Calu3 (cell line): ENCODE data around the gene SOS2. TPM values are rescaled to one million over a fixed set of nuclear protein-coding genes. Genes with fewer than 3 reads are reported as not detected.

Experiments
- BruUV-seq: library from RNA; stranded (reverse); fragments of 400-500 nt; replicated peaks from 2 replicates; lab custom pipeline; 2021; lab: Mats Ljungman, UMichigan
- CTCF ChIA-PET: fragments of 300-600 bp; sonication (Branson Sonifier 250); formaldehyde crosslinking; loops from one replicate; lab custom pipeline; 2022; ENCODE audit warnings: antibody characterized with exemption; lab: Charles Lee
- DNase-seq: peaks from one replicate; pipeline ENCODE4 v3.0.0; 2022
- H3K27ac Mint-ChIP-seq: one replicate; pipeline ENCODE4 v1.8.0; 2022; ENCODE audit warnings: mixed read lengths; ENCODE audit not compliant: unreplicated experiment
- H3K27me3 Mint-ChIP-seq: one replicate; pipeline ENCODE4 v1.8.0; 2022; ENCODE audit warnings: mixed read lengths; ENCODE audit not compliant: unreplicated experiment
- H3K36me3 Mint-ChIP-seq: one replicate; pipeline ENCODE4 v1.8.0; 2022; ENCODE audit warnings: mild to moderate bottlenecking, moderate library complexity, mixed read lengths; ENCODE audit not compliant: insufficient read depth, unreplicated experiment
- H3K4me1 Mint-ChIP-seq: one replicate; pipeline ENCODE4 v1.8.0; 2022; ENCODE audit warnings: mild to moderate bottlenecking, low read depth, mixed read lengths; ENCODE audit not compliant: unreplicated experiment
- H3K4me3 Mint-ChIP-seq: one replicate; pipeline ENCODE4 v1.8.0; 2022; ENCODE audit warnings: mild to moderate bottlenecking, low read depth, moderate library complexity, mixed read lengths; ENCODE audit not compliant: unreplicated experiment
- H3K9me3 Mint-ChIP-seq: one replicate; pipeline ENCODE4 v1.8.0; 2022; ENCODE audit warnings: low read depth, mixed read lengths; ENCODE audit not compliant: unreplicated experiment
- intact Hi-C: fragments of 100-400 bp; cut with micrococcal nuclease; formaldehyde crosslinking; loops from one replicate; pipeline ENCODE4 v1.10.0; 2022; ENCODE audit not compliant: unreplicated experiment
- total RNA-seq: library from RNA; stranded (reverse); gene quantifications from 2 replicates; pipeline ENCODE4 v1.2.3, GENCODE V29; 2022
- TF ChIP-seq, protein P1 (sequence below): fragments of 200-600 bp; IDR thresholded peaks from one replicate; pipeline ENCODE4 v1.8.0; 2022; ENCODE audit warnings: antibody characterized with exemption; ENCODE audit not compliant: unreplicated experiment

SOS2 gene
- total RNA-seq, 1 experiment from 2014 or later = 17.1 TPM

DNA sequence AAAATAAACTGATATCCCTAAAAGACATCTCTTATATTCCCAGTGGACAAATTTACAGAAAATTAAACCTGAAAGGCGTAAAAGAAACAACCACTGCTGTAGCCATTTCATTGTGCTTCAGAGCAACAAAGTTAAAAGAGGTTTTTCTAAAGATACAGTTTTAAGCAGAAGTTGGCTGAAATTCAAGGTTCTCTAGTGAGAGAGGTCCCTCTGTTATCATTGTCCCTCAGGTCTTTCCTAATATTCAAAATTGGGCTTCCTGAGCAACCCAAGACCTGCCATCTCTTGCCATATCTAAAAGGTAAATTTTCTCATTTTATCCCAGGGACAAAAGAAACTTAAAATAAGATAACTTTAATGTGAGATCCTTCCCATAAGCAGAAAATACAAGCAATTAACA is 10.7 kb upstream of the SOS2 start:
- CTCF ChIA-PET = no interaction called here
- H3K9me3 Mint-ChIP-seq = no peaks in the 10 kb centered on the region
- intact Hi-C loops = no loop called here
- H3K36me3 Mint-ChIP-seq = no peaks in the 10 kb centered on the region
- H3K4me1 Mint-ChIP-seq = no peaks in the 10 kb centered on the region
- TF ChIP-seq, protein P1, sequence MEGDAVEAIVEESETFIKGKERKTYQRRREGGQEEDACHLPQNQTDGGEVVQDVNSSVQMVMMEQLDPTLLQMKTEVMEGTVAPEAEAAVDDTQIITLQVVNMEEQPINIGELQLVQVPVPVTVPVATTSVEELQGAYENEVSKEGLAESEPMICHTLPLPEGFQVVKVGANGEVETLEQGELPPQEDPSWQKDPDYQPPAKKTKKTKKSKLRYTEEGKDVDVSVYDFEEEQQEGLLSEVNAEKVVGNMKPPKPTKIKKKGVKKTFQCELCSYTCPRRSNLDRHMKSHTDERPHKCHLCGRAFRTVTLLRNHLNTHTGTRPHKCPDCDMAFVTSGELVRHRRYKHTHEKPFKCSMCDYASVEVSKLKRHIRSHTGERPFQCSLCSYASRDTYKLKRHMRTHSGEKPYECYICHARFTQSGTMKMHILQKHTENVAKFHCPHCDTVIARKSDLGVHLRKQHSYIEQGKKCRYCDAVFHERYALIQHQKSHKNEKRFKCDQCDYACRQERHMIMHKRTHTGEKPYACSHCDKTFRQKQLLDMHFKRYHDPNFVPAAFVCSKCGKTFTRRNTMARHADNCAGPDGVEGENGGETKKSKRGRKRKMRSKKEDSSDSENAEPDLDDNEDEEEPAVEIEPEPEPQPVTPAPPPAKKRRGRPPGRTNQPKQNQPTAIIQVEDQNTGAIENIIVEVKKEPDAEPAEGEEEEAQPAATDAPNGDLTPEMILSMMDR = no peak
- no peak overlapping the region for H3K4me3 Mint-ChIP-seq
- DNase-seq = no peak
- no peaks in the 10 kb centered on the region for H3K27me3 Mint-ChIP-seq
- no peak overlapping the region for H3K27ac Mint-ChIP-seq
- BruUV-seq = no TSS peak

DNA sequence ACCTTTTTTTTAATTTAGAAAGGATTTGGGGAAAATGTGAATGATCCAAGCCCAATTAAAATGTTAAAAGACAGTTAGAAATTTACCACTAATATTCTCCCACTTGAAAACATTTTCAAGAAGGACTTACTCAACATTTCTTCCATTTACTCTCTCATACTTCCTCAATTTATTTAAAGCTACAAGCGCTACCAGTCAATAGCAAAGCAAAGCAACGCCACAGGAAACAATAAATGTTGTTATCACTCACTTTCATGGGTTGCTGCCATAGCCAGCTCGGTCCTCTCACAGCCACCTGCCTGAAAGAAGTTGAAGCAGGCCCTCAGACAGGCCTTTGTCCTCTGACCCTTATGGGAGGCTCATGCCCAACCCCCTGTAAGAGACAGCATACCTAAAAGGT is 6.0 kb upstream of the SOS2 start:
- intact Hi-C loops = no loop called here
- H3K36me3 Mint-ChIP-seq = no peaks in the 10 kb centered on the region
- CTCF ChIA-PET = no interaction called here
- TF ChIP-seq, protein P1 = no peak
- H3K27ac Mint-ChIP-seq = no peak overlapping the region
- no peaks in the 10 kb centered on the region for H3K27me3 Mint-ChIP-seq
- DNase-seq = no peak
- no peaks in the 10 kb centered on the region for H3K4me1 Mint-ChIP-seq
- no peaks in the 10 kb centered on the region for H3K9me3 Mint-ChIP-seq
- no peak overlapping the region for H3K4me3 Mint-ChIP-seq
- no TSS peak for BruUV-seq

DNA sequence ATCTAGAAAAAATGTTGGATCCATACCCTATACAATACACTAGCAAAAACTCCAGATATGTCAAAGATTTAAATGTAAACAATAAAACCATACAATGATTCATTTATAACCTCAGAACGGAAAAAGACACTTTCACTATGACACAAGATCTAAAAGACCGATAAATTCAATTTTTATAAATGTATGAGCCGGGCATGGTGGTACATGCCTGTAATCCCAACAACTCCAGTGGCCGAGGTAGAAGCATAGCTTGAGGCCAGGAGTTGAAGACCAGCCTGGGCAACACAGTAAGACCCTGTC is 2.5 kb upstream of the SOS2 start:
- intact Hi-C loops = no loop called here

DNA sequence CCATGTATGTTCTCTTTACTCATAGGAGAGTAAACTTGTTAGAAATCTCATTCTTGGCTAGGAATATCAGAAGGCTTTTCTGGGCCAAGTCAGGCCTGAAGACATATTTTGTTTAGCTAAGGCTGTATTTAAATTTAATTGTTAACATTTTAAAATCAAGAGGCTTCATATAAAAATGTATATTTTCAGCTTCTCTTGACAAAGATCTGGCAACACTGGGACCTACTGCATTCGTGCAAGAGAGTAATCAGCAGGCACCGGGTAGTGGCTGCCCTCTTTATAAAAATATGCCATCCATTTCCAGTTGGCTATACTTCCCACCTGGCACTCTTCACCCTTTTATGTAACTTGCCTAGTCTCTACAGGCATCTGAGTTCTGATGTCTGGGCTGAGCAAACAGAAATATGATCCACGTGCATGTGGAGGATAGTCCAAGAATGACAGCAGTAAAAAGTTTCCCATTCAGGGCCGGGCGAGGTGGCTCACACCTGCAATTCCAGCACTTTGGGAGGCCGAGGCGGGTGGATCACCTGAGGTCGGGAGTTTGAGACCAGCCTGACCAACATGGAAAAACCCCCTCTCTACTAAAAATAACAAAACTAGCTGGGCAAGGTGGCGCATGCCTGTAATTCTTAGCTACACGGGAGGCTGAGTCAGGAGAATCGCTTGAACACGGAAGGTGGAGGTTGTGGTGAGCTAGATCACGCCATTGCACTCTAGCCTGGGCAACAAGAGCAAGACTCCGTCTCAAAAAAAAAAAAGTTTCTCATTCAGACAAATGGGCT is 2.0 kb upstream of the SOS2 start:
- Mint-ChIP-seq H3K9me3 (no peaks in the 10 kb centered on the region), H3K27me3 (no peaks in the 10 kb centered on the region), H3K4me1 (no peaks in the 10 kb centered on the region), H3K36me3 (peaks cover 18% of the 10 kb centered on the region), H3K4me3 (no peak overlapping the region), H3K27ac (no peak overlapping the region)
- CTCF ChIA-PET = no interaction called here
- DNase-seq = no peak
- BruUV-seq = no TSS peak
- intact Hi-C loops = no loop called here
- TF ChIP-seq, protein P1 = no peak

More for the DNA sequence above, 2.5 kb upstream of the SOS2 start:
- no peaks in the 10 kb centered on the region for H3K9me3 Mint-ChIP-seq
- H3K27ac Mint-ChIP-seq = no peak overlapping the region
- H3K4me3 Mint-ChIP-seq = no peak overlapping the region
- H3K36me3 Mint-ChIP-seq = peaks cover 18% of the 10 kb centered on the region
- H3K27me3 Mint-ChIP-seq = no peaks in the 10 kb centered on the region
- no TSS peak for BruUV-seq
- TF ChIP-seq, protein P1 = no peak
- CTCF ChIA-PET = no interaction called here
- no peaks in the 10 kb centered on the region for H3K4me1 Mint-ChIP-seq
- no peak for DNase-seq
